Measurements from ENCODE around the gene DEXI.

The DEXI gene

GRCh38 chr16:10938796-10939648 is 3.2 kb downstream of the DEXI start:
- DNase-seq (ENCODE audit: low spot score), result no peak
- in situ Hi-C loops (cut with MboI; ENCODE audit: low pct_unique_long_range_greater_than_20kb, low sequenced_read_pairs, unreplicated experiment), result no loop called here
- TF ChIP-seq CTCF (IDR thresholded peaks at IDR 0.05; ENCODE audit: extremely low read depth, insufficient read depth, missing control alignments), result no peak

- in situ Hi-C loops (cut with MboI; ENCODE audit: low pct_unique_long_range_greater_than_20kb, low sequenced_read_pairs, unreplicated experiment), result no loop called here
- no peak for DNase-seq (ENCODE audit: low spot score)
- no peak for TF ChIP-seq CTCF (IDR thresholded peaks at IDR 0.05; ENCODE audit: extremely low read depth, insufficient read depth, missing control alignments)
These were observed 3.9 kb downstream of the DEXI start for GRCh38 chr16:10938321-10938720.

- in situ Hi-C loops (cut with MboI; ENCODE audit: low pct_unique_long_range_greater_than_20kb, low sequenced_read_pairs, unreplicated experiment), result no loop called here
- no peak for DNase-seq (ENCODE audit: low spot score)
- no peak for TF ChIP-seq CTCF (IDR thresholded peaks at IDR 0.05; ENCODE audit: extremely low read depth, insufficient read depth, missing control alignments)
These were observed 5.0 kb downstream of the DEXI start for GRCh38 chr16:10937068-10937859.

- in situ Hi-C loops (cut with MboI; ENCODE audit: low pct_unique_long_range_greater_than_20kb, low sequenced_read_pairs, unreplicated experiment), result no loop called here
- TF ChIP-seq CTCF (IDR thresholded peaks at IDR 0.05; ENCODE audit: extremely low read depth, insufficient read depth, missing control alignments), result no peak
- DNase-seq (ENCODE audit: low spot score), result no peak
These were observed 5.8 kb downstream of the DEXI start for GRCh38 chr16:10936272-10936984.

GRCh38 chr16:10935226-10935915 is 6.9 kb downstream of the DEXI start:
- TF ChIP-seq CTCF (IDR thresholded peaks at IDR 0.05; ENCODE audit: extremely low read depth, insufficient read depth, missing control alignments), result no peak
- in situ Hi-C loops (cut with MboI; ENCODE audit: low pct_unique_long_range_greater_than_20kb, low sequenced_read_pairs, unreplicated experiment), result no loop called here
- DNase-seq (ENCODE audit: low spot score), result no peak

Measured in GM13977 (cell line).